GM12878 (cell line): ENCODE results near the gene ARL11. TPM values are rescaled to one million over a fixed set of nuclear protein-coding genes. Genes with fewer than 3 reads are reported as not detected.
A peak's percentile ranks its signal among the peaks of the same experiment; 100 is the strongest.

Experiments used
- ATAC-seq: fragments of 200-7000 bp; cut with Tn5 transposase; 3 replicates; pipeline ENCODE4 v1.9.1; 2020; ENCODE audit warnings: mild to moderate bottlenecking, moderate library complexity
- BruUV-seq: library from RNA; stranded (reverse); fragments of 400-500 nt; replicated peaks from 2 replicates; lab custom pipeline; 2021; lab: Mats Ljungman, UMichigan
- CTCF ChIA-PET: fragments of 300-600 bp; sonication (Branson Sonifier 250); formaldehyde crosslinking; extraction: SDS; loops from one replicate; lab custom pipeline; 2021; ENCODE audit warnings: inconsistent platforms; lab: Yijun Ruan, JAX
- POLR2A ChIA-PET: fragments of 350-600 bp; formaldehyde crosslinking; extraction: SDS; loops from one replicate; lab custom pipeline; 2021; ENCODE audit warnings: inconsistent platforms; lab: Charles Lee
- RAD21 ChIA-PET: fragments of 300-600 bp; sonication (Branson Sonifier 250); formaldehyde crosslinking; loops from one replicate; lab custom pipeline; 2023; ENCODE audit warnings: antibody characterized with exemption; ENCODE audit not compliant: unreplicated experiment; lab: Charles Lee
- SMC1A ChIA-PET: fragments of 300-600 bp; sonication (Branson Sonifier 250); formaldehyde crosslinking; loops from one replicate; lab custom pipeline; 2023; ENCODE audit not compliant: unreplicated experiment, uncharacterized antibody; lab: Charles Lee
- DNase-seq: peaks from one replicate; pipeline ENCODE4 v3.0.0-alpha.2; 2011; ENCODE audit warnings: low read depth, low spot score
- FAIRE-seq: peaks from 3 replicates; lab custom pipeline; 2011; peaks lifted over from hg19 to GRCh38; lab: Jason Lieb, UNC
- H2AFZ ChIP-seq: 2 replicates; pipeline ENCODE4 v1.6.0; 2011; ENCODE audit warnings: low read depth, low read length, control low read depth; ENCODE audit not compliant: control insufficient read depth
- H3K27ac ChIP-seq: 2 replicates; pipeline ENCODE4 v1.5.1; 2011; ENCODE audit warnings: control low read depth; ENCODE audit not compliant: control insufficient read depth, insufficient read depth
- H3K27me3 ChIP-seq, 2 experiments: replicated peaks in 1 of 2; 2 replicates each; pipeline versions ENCODE4 v1.6.0 to v1.6.1; 2011; ENCODE audit warnings: low read length in 1 of 2; ENCODE audit not compliant: control insufficient read depth in 2 of 2, insufficient read depth in 2 of 2
- H3K36me3 ChIP-seq, 2 experiments: 2 replicates each; pipeline ENCODE4 v1.5.1; 2011; ENCODE audit warnings: low read length in 1 of 2; ENCODE audit not compliant: control insufficient read depth in 2 of 2, insufficient read depth in 2 of 2
- H3K4me1 ChIP-seq: 2 replicates; pipeline ENCODE4 v1.6.1; 2011; ENCODE audit warnings: mild to moderate bottlenecking, low read length, moderate library complexity, mixed read lengths; ENCODE audit not compliant: control insufficient read depth, insufficient read depth
- H3K4me2 ChIP-seq: 2 replicates; pipeline ENCODE4 v1.6.0; 2011; ENCODE audit warnings: control low read depth; ENCODE audit not compliant: control insufficient read depth, insufficient read depth
- H3K4me3 ChIP-seq: fragments of 200-600 bp; sonication (generic); 2 replicates; pipeline ENCODE4 v1.5.1; 2016
- H3K79me2 ChIP-seq: 2 replicates; pipeline ENCODE4 v1.6.0; 2011; ENCODE audit warnings: low read length; ENCODE audit not compliant: control insufficient read depth, insufficient read depth
- H3K9ac ChIP-seq: 2 replicates; pipeline ENCODE4 v1.8.0; 2011; ENCODE audit warnings: low read length, control low read depth, mixed read lengths; ENCODE audit not compliant: control insufficient read depth, insufficient read depth
- H3K9me3 ChIP-seq: replicated peaks from 3 replicates; pipeline ENCODE4 v1.5.1; 2011; ENCODE audit warnings: mild to moderate bottlenecking, low read length; ENCODE audit not compliant: control insufficient read depth, insufficient read depth
- H4K20me1 ChIP-seq: 2 replicates; pipeline ENCODE4 v1.6.0; 2011; ENCODE audit not compliant: control insufficient read depth, insufficient read depth
- ATF7 ChIP-seq: fragments of 450-650 bp; IDR thresholded peaks from 2 replicates; pipeline ENCODE4 v1.6.1; 2016; ENCODE audit warnings: low read depth, mild to moderate bottlenecking
- CREB1 ChIP-seq: IDR thresholded peaks from 2 replicates; pipeline ENCODE4 v1.6.1; 2012; ENCODE audit warnings: low read depth, mild to moderate bottlenecking, inconsistent platforms
- ETV6 ChIP-seq, 2 experiments: fragments of 450-650 bp in 1 of 2; IDR thresholded peaks in 1 of 2; conservative IDR thresholded peaks in 1 of 2; 2 replicates each; pipeline ENCODE4 v1.6.1; 2014; ENCODE audit warnings: antibody characterized with exemption in 1 of 2, borderline replicate concordance in 1 of 2, low read depth in 1 of 2, mild to moderate bottlenecking in 1 of 2, moderate library complexity in 1 of 2
- ZNF207 ChIP-seq: fragments of 450-650 bp; IDR thresholded peaks from 2 replicates; pipeline ENCODE4 v1.6.1; 2014; ENCODE audit warnings: antibody characterized with exemption, mild to moderate bottlenecking, borderline replicate concordance
- ZNF217 ChIP-seq: fragments of 450-650 bp; IDR thresholded peaks from 2 replicates; pipeline ENCODE4 v1.6.1; 2017; ENCODE audit warnings: antibody characterized with exemption, mild to moderate bottlenecking
- WGBS: methylation state at CpG from one replicate; pipeline ENCODE4 v1.1.6; 2016; ENCODE audit warnings: low lambda C conversion rate; ENCODE audit not compliant: insufficient replicate concordance, insufficient coverage; ENCODE audit errors: missing lambda C conversion rate; 5-methylcytosine and 5-hydroxymethylcytosine counted together
- in situ Hi-C: fragments of 300-500 bp; cut with MboI; formaldehyde crosslinking; loops from 9 replicates; pipeline ENCODE4 v1.14.3; 2018; ENCODE audit warnings: mixed read lengths
- intact Hi-C: fragments of 100-400 bp; cut with micrococcal nuclease; formaldehyde crosslinking; loops from one replicate; pipeline ENCODE4 v1.14.2; 2022; ENCODE audit not compliant: unreplicated experiment
- polyA plus RNA-seq, 11 experiments: library from polyadenylated mRNA; depleted of rRNA in 4 of 11; unstranded in 6 of 11; stranded (reverse) in 5 of 11; fragments of >200 nt; fragmentation: Nextera tagmentation in 4 of 11; fragmentation: Illumina TruSeq in 1 of 11; extraction: Ambion mirVana in 4 of 11; extraction: Trizol in 1 of 11; gene quantifications; 1 replicate in 1 of 11; 2 replicates in 10 of 11; pipeline versions ENCODE4 v1.2.1 to v1.2.3, GENCODE V29; 2011 to 2016; ENCODE audit warnings: inconsistent platforms in 2 of 11, missing spikeins in 2 of 11, low read depth in 1 of 11
- total RNA-seq, 4 experiments: library from RNA; depleted of rRNA in 3 of 4; stranded (reverse); fragments of >200 nt in 3 of 4; fragmentation: Illumina TruSeq in 1 of 4; extraction: Trizol in 1 of 4; gene quantifications; 2 replicates each; pipeline versions ENCODE4 v1.2.1 to v1.2.3, GENCODE V29; 2013 to 2021

Gene ARL11
- total and polyA plus RNA-seq, 10 of the 15 experiments (the other 5 are each of a cell fraction or from before 2014, with no cell fraction given), result 2.0 to 7.2 (median 4.4) TPM

- in situ Hi-C loops, result loop anchor here (5.0 kb wide), 2 partner anchors 185 to 305 kb away; no protein-coding TSS in a partner anchor
- BruUV-seq, result no TSS peak
- Histone ChIP-seq H2AFZ (peak overlapping the region; percentile 95; the same call in 1 of the 2 replicates), H3K4me2 (no peak overlapping the region), H3K4me3 (no peak overlapping the region), H3K27me3 (no peaks in the 10 kb centered on the region)
- ChIA-PET CTCF (interaction anchor here (0.7 to 3.6 kb wide), 18 partner anchors 9 to 360 kb away, joined by 3 to 42 read pairs (median 4); partner anchors contain the start of genes CAB39L and CDADC1), RAD21 (interaction anchor here (0.9 to 2.9 kb wide), 11 partner anchors 9 to 308 kb away, joined by 3 to 11 read pairs (median 3); no protein-coding TSS in a partner anchor)
- no peak for DNase-seq
- no peak for TF ChIP-seq ZNF207
- no peak for TF ChIP-seq CREB1
- TF ChIP-seq ETV6 (conservative IDR thresholded peaks at IDR 0.05 in 1 of 2, IDR thresholded peaks at IDR 0.05 in 1 of 2; ENCODE audit: borderline replicate concordance in 1 of 2, low read depth in 1 of 2), result no peak
- TF ChIP-seq ATF7, result no peak
- no peak for TF ChIP-seq ZNF217
- TF ChIP-seq, all 136 proteins: peak for 0
- Histone ChIP-seq H3K36me3 (no peaks in the 10 kb centered on the region), H3K9me3 (no peaks in the 10 kb centered on the region), H4K20me1 (no peaks in the 10 kb centered on the region), H3K27ac (no peak overlapping the region), H3K4me1 (peaks cover 5% of the 10 kb centered on the region; the same call in 1 of the 2 replicates), H3K9ac (no peak overlapping the region), H3K79me2 (no peaks in the 10 kb centered on the region)
- POLR2A ChIA-PET, result no interaction called here
- WGBS, result 7% methylated on average over 5 of the region's 5 CpGs
- FAIRE-seq (no peak), ATAC-seq (no peak)
- SMC1A ChIA-PET, result interaction anchor here (0.6 to 3.8 kb wide), 12 partner anchors 20 to 326 kb away, joined by 3 to 24 read pairs (median 3); partner anchors contain the start of gene ARL11
- intact Hi-C loops, result loop anchor here (1.0 to 5.0 kb wide), 4 partner anchors 111 to 365 kb away; no protein-coding TSS in a partner anchor
Measured at GRCh38 chr13:49607761-49608160, 20.5 kb upstream of the ARL11 start.
